SW480 (cell line): ENCODE results near the gene GPR135.

Experiments used
- DNase-seq: peaks from one replicate; pipeline ENCODE4 v3.0.0-alpha.2; 2016; ENCODE audit warnings: low spot score

The GPR135 gene, protein sequence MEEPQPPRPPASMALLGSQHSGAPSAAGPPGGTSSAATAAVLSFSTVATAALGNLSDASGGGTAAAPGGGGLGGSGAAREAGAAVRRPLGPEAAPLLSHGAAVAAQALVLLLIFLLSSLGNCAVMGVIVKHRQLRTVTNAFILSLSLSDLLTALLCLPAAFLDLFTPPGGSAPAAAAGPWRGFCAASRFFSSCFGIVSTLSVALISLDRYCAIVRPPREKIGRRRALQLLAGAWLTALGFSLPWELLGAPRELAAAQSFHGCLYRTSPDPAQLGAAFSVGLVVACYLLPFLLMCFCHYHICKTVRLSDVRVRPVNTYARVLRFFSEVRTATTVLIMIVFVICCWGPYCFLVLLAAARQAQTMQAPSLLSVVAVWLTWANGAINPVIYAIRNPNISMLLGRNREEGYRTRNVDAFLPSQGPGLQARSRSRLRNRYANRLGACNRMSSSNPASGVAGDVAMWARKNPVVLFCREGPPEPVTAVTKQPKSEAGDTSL

GRCh38 chr14:59465316-59466135 is at the start of gene GPR135:
GPR135 (minus strand) TSS chr14:59465380; CDS start chr14:59465226, 154 bp downstream.
- peak; percentile 15 for DNase-seq

GRCh38 chr14:59511916-59512575 is 46.9 kb upstream of the GPR135 start:
- DNase-seq = peak; percentile 8

DNA sequence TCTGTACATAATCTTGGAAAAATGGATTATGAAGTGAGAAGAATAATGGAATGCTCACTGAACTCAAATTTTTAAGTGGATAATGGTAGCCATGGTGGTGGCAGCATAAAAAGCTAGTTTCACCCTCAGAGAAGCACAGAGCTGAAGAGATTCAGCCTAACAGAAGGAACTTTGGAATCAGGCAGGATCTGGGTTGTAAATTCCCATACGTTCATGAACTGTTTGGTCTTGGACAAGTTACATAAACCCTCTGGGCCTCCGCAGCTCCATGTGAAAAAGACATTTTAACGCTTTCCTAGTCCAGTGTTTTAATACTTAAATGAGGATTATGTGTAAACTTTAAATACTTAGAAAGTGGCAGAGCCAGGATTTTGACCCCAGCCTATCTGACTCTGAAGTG is 45.8 kb upstream of the GPR135 start:
- DNase-seq = no peak

DNA sequence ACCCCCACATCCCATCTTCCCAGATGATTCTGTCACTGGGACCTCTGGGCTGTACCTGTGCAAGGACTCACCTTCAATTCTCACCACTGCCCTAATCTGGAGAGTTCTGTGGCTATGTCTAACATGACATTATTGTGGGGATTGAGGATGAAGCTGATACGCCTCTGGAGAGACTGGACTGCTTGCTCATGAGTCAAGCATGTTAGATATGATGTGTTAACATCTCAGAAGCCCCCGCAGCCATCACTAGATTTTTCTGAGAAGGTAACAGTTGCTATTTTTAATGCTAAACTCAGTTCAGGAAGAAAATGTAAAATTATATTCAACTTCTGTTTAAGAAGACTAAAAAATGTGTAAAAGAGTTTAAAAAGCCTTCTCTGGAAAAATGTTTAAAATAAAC is 44.8 kb upstream of the GPR135 start:
- no peak for DNase-seq

- DNase-seq = no peak
Measured at GRCh38 chr14:59509101-59509500, 43.9 kb upstream of the GPR135 start.

GRCh38 chr14:59507752-59508103 is 42.5 kb upstream of the GPR135 start:
- no peak for DNase-seq

DNA sequence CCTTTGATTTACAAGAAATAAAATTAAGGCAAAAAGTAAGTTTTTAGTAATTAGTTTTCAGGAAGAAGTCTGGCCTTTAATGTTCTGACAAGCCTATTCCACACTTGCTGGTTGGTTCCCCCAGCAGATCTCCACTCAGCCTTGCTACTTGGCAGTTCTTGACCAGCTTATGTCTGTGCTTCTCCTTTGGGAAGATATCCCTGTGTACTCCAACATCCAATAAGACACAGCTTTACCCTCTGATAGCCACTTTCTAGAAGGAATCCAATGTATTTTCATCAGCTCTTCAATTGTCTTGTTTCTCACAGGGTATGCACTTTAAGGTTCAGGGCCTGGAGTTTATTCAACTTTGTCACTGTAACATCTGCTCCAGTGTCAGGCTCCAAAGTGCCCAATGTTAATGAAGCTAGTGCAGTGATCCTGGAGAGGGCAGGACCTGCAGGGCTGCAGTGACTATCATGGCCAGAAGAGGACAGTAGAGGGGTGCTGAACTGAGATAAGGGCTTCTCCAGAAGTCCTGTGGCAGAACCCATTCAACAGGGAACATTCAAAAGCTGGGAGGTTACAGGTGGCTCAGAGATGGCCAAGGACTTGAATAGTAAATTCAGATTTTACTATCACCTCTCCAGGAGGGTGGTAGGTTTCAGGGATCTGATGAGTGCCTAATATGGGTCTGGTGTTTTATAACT is 42.0 kb upstream of the GPR135 start:
- DNase-seq = peak; percentile 57

DNA sequence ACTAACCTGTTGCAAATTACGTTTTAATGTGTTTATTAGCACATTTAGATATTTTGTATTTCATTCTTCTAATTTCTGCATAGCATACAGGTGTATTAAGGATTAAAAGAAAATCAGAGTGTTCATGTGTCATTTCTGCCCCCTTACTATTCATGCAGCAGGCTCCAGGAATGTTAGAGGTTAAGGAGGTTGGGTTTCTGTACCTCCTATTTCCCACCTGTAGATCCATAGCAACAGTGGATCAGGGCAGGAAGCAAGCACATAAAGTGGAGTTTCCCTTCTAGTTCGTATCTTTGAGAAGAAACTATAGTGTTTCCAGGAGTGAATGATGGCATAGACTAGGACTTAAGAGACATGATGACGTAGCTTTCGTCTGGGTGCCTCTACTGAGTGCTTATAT is 38.1 kb upstream of the GPR135 start:
- no peak for DNase-seq

GRCh38 chr14:59500732-59501131 is 35.6 kb upstream of the GPR135 start:
- DNase-seq = no peak

DNA sequence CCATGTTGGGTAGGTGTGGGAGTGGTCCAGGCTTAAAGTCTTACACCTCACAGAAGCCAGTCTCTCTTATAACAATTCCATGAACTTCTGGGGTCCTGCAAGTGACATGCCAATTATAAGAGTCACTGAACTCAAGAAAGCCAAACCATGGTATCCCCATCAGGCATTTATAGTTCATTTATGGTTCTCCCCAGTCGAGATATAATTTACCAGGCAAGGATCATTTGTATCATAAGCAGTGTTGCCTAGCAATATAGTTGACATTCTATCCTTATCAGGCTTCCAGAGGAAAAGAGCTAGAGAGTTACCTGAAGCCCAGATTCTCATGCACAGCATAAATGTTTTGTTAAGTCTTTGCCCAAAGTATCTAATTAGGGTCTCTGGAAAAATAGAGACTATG is 27.2 kb upstream of the GPR135 start:
- no peak for DNase-seq

- no peak for DNase-seq
Measured at GRCh38 chr14:59490756-59491155, 25.6 kb upstream of the GPR135 start.

- peak; percentile 14 for DNase-seq
Measured at GRCh38 chr14:59484639-59485175, 19.5 kb upstream of the GPR135 start.

DNA sequence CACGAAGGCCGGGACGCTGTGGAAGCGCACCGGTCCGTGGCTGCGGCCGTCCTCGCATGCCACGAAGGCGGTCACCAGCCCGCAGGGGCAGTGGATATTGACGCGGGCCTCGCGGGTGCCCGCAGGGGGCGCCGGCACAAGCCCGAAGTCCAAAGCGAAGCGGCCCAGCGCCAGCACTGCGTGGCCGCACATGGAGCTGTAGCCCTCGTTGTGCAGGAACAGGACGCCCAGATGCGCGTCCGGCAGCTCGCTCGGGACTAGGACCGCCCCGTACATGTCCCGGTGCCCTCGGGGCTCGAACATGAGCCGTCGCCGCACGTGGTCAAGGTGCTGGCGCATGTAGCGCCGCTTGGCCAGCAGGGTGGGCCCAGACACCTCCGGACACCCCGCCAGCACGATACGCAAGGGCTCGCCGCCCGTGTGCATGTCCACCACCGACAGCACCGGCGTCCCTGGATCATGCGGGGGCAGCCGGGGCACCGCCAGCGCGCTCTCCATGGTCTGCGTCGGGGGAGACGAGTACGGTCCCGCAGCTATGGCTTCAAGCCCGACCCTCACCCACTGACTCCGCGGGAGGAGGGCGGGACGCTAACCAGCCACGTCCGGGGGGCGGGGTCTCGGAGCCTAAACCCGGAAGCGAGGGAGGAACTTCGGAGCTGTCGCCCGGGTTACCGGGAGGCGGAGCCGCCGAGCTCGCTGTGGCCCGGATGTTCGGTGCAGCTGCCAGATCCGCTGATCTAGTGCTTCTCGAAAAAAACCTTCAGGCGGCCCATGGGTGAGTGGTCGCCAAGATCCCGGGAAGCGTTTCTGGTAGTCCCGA is 18.8 kb upstream of the GPR135 start, which contains the start of the genes JKAMP and L3HYPDH:
Gene JKAMP (plus strand): TSS at position 699 of the 820 bp plus-strand sequence. CDS start 73 bp downstream, at position 772.
Gene L3HYPDH (minus strand): TSS at position 590 of the 820 bp plus-strand sequence. CDS start 92 bp downstream, at position 498.
- peak; percentile 88 for DNase-seq

DNA sequence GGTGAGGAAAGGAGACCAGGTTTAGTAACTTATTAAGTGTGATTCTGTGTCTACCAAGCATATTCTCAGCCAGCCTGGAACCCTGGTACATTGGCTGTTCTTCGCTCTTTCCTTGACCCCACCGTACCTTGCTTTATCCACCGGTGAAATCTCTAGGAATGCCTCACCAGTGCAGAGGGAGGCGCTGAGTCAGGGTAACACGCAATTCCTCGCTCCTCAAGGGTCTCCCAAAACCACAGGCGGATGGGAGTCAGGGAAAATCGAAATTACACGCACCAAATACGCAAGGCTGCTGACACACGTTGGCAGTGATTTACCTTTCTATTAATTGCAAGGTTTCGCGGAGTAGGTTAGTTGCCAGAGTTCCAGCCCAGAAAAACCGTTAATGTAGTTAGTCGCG is 18.2 kb upstream of the GPR135 start:
- no peak for DNase-seq

DNA sequence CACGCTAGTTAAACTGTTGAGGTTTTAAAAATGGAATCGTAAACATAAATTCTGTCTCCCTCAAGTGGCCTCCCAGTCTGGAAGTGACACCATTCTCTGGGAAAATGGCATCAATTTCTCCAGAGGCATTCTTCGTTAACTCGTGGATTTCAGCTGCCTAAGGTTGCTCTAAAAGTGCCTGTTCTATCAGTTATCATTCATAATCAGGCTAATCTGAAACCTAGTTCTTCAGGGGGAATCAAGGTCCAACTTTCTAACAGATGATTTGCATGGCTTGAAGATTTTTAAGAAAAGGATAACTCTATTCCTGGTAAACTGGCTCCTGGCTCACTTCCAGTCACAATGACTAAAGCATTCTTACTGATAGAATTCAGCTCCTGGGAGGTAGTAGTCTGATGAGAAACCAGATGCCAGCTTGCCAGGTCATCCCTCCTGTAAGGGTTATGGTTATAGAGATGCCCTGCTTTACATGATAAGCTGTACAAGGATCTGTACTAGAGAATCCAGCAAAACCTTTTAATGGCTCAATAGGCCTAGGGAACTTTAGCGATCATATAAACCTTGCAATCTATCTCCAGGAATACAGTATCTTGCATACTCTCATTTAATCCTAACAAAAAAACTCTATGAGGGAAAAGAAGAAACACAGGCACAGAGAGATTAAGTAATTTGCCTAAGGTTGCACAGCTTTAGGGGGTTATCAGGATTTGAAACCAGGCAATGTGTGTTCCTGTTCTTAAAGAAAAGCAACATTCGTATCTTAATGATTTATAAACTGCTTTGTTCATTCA is 17.6 kb upstream of the GPR135 start:
- DNase-seq = peak; percentile 53

DNA sequence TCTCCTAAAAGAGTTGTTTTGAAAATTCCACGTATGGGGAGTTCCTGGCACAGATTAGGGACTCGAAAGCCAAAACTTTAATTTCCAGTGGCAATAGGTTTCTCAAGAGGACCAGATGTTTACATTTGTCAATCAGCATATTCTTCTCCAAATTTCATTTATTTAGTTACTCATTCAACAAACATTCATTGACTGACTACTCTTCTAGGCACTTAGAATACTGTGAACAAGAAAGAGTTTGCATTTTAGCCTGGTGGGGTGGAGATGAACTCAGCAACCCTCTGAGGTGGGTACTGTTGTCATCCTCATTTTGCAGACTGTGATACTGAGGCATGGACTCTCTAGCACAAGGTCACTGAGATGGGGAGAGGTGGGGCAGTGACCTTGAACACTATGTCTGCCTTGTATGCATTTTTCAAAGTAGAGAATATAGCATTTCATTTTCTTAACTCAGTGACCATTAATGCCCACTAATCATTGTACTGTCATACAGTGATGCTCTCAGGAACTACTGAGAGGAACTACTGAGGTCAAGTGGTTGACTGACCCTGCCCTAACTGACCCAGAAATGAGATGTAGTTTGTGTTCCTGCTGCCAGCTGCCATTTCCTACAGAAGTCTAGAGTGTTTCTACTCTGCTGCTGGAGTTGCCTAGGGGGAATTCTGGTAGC is 16.8 kb upstream of the GPR135 start:
- DNase-seq = no peak

DNA sequence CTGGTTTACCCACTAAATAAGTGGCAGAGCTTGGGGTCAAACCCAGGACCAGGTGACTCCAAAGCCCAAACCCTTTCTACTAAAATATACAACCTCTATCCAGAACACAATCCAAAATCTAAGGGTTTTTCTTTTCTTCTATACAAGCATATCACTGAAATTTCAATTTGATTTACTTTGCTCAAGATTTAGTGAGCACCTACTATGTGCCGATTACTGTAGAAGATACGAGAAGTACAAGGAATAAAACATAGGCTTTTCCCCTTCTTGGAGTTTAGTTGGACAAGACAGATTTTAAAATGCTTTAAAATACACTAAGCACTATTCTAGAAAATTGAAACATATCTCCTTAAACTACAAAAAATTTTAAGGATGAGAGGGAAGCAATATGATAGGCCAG is 16.2 kb upstream of the GPR135 start:
- DNase-seq = no peak

- no peak for DNase-seq
Measured at GRCh38 chr14:59480166-59480565, 15.0 kb upstream of the GPR135 start.

DNA sequence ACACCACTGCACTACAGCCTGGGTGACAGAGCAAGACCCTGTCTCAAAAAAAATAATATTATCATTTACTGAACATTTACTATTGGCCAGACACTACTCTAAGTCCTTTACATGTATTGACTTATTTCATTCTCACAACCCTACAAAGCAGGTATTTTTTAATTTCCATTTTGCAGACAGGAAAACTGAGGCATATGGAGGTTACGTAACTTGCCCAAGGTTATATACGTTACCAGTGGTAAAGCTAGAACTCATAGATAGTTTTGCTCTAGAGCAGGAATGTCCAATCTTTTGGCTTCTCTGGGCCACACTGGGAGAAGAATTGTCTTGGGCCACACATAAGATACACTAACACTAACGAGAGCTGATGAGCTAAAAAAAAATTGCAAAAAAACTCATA is 13.4 kb upstream of the GPR135 start:
- DNase-seq = no peak
